Measurements from ENCODE around the gene NCS1.

NCS1 gene

DNA sequence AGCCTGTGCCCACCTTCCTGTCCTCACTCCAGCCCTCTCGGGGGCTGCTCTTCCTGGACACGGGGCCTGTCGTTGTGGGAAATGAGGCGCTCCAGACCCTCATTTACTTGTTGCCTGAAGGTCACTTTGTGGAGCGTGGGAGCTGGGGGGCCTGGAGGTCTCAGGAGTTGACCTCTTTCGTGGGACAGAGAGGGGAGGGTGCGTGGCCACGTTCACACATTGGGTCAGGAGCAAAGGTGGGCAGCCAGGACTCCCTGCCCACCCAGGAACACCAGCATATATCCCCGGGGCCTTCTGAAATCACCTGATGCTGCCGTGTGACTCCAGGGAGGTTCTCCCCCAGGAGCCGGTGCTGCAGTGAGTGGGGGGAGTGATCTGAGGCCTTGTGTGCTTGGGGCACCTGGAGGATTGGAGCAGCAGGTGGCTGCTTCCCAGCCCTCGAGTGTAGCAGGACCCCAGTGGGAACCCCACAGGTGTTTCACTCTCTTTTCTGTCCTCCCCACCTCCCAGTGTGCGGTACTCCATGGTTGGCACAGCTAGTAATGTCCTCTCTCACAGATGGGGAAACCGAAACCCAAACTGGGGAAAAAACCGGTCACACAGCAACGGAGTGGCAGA, 20.3 kb downstream of the NCS1 start:
- in situ Hi-C loops (cut with MboI; ENCODE audit: low sequenced_read_pairs): no loop called here

DNA sequence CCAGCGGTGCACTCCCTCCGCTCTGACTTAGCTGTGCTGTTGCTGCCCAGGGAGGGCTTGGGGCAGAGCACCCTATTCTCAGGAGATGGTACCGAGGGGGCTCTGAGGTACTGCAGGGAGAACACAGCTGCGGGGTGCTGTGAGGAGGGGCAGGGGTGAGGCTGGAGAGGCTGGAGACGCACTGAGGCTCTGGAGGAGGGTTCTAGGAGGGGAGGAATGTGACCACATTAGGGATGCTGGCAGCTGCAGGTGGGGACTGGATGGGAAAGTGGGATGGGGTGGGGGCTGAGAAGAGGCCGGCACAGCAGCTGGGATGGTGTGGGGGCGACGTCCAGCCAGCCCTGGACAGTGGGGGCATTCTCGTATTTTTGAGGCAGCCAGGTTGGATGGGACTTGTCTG, 20.9 kb downstream of the NCS1 start:
- in situ Hi-C loops (cut with MboI; ENCODE audit: low sequenced_read_pairs): no loop called here

DNA sequence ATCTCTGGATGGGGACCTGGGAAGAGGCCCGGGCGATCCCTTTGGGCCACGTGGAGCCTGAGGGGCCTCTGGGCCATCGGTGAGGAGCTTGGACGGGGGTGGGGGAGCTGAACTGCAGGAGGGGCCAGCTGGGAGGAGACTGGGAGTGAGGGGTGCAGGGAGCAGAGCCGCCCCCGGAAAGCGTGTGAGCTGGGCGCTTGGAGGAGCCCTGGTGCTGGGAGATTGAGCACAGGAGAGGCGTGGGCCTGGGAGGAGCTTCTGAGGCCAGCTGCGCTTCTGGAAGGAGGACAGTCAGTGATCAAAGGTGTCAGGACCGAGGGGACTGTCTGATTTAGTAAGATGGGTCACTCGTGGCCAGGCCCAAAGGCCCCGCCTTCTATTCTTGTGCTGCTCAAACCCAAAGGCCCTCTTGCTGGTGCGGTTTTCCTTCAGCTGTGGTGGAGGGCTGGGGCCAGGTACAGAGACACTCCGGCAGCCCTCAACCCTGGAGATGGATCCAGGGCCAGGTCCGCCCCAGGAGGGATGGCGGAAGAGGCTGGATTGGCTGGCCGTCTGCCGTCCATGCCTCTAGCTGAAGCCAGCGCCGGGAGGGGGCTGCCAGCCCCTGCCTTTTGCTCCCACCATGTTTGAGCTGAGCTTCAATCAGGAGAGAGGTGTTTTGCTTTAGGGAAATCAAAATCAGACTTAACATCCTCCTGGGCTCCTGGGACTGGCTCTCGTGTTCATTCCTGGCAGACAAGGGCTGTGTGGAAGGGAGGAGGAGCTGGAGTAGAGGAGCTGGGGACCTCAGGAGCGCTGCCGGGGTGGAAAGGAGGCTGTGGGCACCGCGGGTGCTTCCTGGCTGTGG, 21.6 kb downstream of the NCS1 start:
- in situ Hi-C loops (cut with MboI; ENCODE audit: low sequenced_read_pairs): no loop called here

DNA sequence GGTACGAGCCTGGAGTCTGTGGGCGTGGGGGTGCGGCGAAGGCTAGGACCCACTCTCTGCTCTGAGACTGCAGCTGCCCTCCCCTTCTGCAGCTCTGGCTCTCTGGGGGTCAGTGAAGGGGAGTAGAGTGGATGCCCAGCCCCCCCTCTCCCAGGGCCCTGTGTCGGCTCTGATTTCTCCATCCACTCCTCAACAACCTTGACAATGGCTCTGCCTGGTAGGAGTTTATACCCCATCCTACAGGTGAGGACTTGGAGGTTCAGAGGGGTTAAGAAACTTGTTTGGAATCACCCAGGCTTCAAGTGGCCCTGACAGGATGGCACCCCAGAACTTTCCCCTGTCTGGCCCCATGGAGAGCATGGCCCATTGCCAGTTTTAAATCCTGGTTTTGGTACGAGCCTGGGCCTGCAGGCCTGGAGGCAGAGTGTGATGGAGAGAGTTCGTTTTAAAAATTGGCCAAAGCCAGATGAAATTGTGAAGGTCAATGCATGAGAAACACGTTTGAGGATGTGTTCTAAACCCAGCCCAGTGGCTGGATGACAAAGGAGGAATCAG, 22.3 kb downstream of the NCS1 start:
- in situ Hi-C loops (cut with MboI; ENCODE audit: low sequenced_read_pairs): no loop called here

DNA sequence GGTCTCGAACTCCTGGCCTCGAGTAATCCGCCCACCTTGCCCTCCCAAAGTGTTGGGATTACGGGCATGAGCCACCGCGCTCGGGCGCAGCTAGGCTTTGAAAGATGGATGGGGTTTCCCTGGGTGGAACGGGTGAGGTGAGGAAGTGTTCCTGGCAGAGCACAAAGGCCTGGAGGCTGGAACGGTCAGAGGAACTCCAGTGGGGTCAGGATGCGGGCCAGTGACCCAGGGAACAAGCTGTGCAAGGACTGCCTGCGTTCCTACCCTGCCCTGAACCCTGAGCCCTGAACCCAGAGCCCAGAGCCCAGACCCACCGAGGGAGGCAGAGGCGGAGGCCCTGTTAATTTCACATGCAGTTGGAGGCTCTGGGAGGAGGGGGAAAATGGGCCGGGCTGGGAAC, 23.4 kb downstream of the NCS1 start:
- in situ Hi-C loops (cut with MboI; ENCODE audit: low sequenced_read_pairs): no loop called here

DNA sequence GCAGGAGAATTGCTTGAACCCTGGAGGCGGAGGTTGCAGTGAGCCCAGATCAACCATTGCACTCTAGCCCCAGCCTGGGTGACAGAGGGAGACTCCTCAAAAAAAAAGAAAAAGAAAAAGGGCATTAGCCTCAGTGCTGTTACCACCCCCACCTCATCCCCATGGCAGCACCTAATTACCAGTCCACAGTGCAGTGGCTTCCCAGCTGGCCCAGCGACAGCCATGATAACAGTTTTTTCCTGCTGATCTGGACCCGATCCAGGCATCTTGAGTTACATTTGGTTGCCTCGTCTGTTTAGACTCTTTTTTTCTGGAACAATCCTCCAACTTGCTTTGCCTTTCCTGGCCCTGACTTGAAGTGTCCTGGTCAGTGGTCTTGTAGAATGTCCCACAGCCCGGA, 24.4 kb downstream of the NCS1 start:
- in situ Hi-C loops (cut with MboI; ENCODE audit: low sequenced_read_pairs): no loop called here

DNA sequence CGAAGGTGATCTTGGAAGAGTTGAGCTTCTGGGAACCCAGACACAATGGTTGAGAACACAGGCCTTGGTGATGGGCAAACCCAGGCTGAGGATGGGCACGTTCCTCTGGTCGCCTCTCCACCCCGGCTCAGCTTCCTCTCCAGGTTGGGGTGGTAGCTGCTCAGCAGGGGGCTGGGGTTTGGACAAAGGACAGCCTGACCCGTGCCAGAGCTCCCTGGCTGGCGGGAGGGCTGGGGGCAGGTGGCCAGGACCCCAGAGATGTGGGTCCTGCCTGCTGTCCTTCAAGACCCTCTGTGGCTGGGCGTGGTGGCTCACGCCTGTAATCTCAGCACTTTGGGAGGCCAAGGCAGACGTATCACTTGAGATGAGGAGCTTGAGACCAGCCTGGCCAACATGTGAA, 25.2 kb downstream of the NCS1 start:
- in situ Hi-C loops (cut with MboI; ENCODE audit: low sequenced_read_pairs): no loop called here

DNA sequence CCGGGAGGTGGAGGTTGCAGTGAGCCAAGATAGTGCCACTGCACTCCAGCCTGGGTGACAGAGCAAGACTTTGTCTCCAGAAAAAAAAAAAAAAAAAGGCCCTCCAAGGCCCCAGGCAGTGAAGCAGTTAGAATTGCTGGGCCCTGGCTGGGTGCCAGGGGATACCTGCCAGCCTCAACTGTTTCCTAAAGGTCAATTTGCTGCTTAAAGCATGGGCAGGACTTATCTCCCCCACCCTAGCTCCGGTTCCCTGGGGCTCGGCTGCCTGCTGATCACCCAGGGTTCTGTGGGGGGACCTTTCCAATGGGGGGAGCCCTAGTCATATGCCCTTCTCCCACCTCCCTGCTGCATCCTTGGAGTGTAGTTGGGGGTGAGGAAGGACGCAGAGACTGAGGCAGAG, 25.7 kb downstream of the NCS1 start:
- in situ Hi-C loops (cut with MboI; ENCODE audit: low sequenced_read_pairs): no loop called here

DNA sequence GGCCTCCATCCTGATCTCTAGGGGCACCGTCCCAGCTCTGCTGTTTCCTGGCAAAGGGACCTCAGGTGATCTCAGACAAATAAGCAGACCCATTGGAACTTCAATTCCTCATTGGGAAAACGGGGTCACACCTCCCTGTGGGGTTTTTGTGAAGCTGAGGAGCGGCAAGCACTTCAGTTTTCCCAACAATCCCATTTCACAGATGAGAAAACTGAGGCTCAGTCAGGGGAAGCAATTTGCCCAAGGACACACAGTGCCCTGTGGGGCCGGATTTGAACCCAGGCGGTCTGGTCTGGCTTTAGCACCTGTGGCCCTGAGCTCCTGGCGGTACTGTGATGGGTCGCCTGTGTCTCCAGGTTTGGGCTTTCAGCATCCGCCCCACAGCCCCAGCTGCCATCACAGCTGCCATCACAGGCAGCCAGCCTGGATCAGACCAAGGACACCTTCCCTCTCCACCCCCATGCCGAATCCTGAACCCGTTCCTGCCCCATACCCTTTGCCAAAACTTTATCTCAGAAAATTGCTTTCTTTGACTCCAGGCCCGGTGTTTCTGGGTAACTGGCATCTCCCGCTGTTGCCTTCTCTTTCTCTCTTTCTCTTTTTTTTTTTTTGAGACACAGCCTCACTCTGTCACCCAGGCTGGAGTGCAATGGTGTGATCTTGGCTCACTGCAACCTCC, 26.4 kb downstream of the NCS1 start:
- in situ Hi-C loops (cut with MboI; ENCODE audit: low sequenced_read_pairs): no loop called here

DNA sequence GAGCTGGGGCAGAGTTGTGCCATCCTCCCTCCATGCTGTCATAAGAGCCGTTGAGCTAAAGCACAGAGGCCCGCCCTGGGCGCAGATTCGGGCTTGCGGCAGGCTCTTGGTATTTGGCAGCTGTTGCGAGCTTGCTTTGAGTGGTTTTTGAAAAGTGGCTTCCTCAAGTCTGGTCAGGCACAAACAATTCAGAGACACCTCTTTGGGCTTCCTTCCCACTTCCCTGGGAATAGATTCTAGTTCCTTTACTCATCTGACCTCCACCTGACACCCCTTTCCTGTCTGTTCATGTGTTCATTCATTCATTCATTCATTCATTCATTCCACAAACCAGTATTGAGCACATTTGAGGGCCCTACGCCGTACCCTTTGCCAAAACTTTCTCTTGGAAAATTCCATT, 27.4 kb downstream of the NCS1 start:
- in situ Hi-C loops (cut with MboI; ENCODE audit: low sequenced_read_pairs): no loop called here

DNA sequence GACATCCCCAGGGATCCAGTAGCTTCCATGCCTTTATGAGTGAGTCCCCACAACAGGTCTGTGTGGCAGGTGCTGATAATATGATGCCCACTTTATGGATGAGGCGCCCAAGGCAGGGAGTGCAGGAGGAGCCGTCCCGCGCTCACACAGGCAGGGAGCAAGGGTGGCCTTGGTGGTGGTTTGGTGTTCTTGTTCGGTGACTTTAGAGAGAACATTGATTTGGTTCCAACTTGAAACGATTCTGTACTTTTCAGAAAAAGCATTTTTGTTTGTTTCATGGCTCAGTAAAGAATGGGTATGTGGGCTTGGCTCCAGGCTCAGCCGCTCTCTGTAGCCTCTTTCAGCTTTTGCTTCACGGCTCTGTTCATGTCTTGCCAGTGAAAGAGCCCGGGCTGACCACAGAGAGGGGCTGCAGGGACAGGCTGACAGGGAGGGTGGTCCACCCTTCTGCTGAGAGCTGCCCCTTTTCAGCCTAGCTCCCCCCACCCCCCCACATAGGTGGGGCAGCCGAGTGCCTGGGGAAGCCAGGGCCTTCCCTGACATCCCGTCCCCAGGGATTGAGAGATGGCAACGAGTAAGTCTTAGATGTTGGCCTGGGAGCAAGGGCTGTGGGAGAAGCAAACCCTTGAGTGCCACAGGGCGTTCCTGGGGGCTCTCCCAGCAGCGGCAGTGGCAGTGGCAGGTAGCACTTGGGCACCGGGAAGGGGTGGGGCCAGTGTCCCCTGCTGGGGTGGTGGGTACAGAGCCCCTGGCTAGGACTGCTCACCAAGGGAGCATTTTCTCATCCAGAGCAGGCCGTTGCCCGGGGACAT, 28.0 kb downstream of the NCS1 start:
- in situ Hi-C loops (cut with MboI; ENCODE audit: low sequenced_read_pairs): no loop called here

DNA sequence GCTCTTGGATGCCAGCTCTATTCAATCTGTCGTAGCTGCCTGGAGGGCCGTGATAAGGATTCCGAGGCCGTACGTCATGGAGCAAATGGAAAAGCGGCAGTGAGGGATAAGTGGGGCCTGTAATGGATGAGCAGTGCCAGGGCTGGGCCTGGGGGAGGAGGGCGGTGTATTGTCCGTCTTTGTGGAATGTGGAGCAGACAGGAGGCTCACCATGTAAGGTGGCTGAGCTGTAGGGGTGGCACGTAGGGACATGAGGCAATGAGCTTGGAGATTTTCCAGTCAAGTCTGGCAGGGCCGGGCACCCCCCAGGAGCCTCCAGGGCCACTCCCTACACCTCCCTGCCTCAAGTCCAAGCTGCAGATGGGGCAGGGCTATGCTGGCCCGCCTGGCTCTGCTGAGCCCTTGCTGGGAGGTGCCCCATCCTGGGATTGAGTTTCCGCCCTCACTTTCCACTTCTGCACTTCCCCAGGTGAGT, 29.2 kb downstream of the NCS1 start:
- in situ Hi-C loops (cut with MboI; ENCODE audit: low sequenced_read_pairs): no loop called here

DNA sequence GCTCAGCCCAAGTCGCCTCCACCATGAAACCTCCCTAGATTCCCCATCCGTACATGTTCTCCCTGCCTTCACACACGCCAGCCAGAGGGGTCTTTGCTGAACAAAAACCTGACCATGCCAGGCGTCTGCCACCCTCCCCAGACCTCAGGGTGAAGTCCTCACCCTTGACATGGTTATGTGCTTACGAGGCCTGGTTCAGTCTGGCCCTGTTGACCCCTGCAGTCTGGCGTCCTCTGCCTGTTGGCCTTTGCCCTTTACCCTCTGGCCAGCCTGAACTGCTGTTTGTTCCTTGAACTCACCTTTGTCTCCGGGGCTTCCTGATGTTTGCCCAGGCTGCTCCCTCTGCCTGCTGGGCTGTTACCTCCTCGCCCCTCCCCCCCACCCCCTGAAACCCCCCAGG, 29.8 kb downstream of the NCS1 start:
- in situ Hi-C loops (cut with MboI; ENCODE audit: low sequenced_read_pairs): no loop called here

DNA sequence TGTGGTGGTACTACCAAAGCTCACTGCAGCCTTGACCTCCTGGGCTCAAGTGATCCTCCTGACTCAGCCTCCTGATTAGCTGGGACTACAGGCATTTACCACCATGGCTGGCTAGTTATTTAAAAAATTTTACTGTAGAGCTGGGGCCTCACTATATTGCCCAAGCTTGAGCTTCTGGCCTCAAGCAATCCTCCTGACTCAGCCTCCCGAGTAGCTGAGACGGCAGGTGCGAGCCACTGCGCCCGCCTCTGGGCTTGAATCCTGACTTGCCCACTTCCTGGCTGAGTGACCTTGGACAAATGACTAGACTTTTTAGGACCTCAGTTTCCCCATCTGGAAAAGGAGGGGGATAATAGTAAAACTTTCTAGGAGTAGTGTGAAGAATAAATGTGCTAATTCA, 32.1 kb downstream of the NCS1 start:
- in situ Hi-C loops (cut with MboI; ENCODE audit: low sequenced_read_pairs): no loop called here

DNA sequence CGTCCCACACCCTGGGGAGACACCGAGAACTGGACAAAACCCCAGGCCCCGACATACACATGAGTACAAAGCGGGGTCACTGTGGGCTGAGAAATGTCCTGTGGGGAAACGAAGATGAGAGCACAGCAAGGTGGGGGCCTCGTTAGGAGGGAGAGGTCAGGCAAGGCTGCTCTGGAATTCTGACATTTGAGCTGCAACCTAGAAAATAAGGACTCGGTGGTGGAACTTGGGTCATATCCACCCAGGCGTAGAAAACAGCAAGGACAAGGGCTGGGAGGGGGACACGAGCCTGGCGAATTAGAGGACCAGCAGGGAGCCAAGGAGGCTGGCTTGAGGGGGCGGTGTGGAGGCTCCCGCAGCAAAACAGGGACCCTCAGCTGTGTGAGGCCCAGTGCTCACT, 32.8 kb downstream of the NCS1 start:
- in situ Hi-C loops (cut with MboI; ENCODE audit: low sequenced_read_pairs): no loop called here

DNA sequence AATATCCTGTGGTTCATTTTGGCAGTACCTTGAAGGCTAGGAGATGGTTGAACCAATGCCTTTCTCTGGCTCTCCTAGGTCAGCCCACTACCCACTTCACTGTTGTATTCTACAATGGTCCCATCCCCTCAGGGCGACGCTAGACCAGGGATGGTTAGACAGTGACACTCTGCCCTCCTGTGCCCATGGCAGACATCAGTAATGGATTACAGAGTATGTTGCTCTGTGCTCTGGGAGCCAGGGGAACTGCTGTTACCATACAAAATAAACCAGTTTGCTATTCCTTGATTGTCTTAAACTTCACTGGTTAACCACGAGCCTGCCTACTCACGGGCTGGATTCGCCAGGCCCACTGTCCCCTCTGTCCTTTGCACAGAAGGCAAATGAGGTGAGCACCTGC, 33.7 kb downstream of the NCS1 start:
- in situ Hi-C loops (cut with MboI; ENCODE audit: low sequenced_read_pairs): no loop called here

DNA sequence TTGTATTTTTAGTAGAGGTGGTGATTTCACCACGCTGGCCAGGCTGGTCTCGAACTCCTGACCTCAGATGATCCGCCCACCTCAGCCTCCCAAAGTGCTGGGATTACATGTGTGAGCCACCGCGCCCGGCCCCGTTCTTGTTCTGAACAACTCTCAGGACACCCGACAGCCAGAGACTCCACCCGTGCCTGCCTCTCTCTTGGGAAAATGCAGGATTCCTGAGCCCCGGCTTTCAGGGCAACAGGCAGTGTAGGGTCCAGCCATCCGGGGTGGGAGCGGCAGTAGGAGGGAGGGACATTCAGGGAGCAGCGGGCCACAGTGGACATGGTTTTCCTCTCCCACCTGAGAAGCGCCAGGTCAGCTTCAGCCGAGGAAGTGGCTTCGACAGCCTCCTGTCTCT, 34.4 kb downstream of the NCS1 start:
- in situ Hi-C loops (cut with MboI; ENCODE audit: low sequenced_read_pairs): no loop called here

DNA sequence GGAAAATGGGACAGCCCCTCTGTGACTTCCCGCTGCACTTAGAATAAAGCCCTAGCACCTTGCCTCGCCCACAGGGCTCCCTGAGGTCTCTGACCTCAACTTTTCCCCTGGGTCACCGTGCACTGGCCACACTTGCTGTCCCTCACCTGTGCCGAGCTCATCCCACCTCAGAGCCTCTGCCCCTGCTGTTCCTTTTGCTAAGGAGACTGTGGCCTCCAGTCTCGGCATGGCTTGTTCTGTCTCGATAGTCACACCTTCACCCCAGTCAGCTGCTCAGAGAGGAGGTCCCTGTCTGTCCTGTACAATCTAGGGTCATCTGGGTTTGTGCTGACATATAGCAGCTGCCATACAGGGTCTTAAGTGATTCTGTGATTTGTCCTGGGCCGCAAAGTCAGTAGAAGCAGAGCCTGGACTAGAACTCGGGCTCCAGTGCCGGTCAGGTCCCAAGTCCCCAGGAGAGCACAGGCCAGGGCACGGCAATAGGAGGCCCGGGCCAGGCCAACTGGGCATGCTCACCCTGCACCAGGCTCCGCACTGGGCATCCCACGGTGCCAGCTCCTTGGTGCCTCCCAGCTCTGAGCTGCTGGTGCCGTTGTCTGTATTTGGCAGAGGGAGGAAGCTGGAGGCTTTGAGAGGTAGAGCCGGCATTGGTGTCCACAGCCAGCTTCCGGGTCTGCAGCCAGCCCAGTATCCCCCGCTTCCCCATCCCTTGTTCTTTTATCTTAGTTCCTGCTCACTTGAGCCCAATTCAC, 35.2 kb downstream of the NCS1 start:
- in situ Hi-C loops (cut with MboI; ENCODE audit: low sequenced_read_pairs): no loop called here

DNA sequence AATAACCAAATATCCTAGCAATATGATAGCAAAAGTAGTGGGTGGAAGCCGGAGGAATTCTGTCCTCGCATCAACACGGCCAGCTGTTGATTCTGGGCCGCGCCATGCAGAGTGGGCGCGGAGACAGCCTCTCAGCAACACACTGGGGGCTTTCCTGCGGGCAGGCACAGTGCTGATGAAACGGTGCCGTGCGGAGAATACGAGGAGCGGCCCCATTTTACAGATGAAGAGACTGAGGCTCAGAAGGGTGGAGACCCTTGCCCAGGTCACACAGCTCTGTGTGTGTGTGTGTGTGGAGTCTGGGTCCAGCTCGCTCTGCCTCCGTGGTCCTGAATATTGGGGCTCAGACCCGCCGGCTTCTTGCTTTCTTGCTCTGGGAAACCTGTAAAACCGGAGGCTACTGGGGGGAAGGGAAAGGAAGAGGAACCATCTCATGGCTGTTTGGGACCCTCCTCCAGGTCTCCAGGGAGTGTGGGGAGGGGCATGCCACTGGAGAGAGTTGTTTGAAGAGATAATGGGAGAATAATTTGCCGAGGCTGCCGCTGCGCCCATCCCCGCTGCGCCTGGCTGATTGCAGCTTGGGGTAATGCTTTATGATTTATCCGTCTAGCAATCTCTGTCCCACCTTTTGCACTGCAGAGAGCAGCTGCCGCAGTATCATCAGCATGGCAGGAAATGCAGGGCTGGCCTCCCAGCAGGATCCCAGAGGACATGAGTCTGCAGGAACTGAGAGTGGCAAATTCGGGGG, 36.6 kb downstream of the NCS1 start:
- in situ Hi-C loops (cut with MboI; ENCODE audit: low sequenced_read_pairs): no loop called here

Measured in HL-60/S4 treated with phorbol 12-myristate 13-acetate at 8.2 ng/mL for 4 days and 3 days (cell line).